ACHN (cell line): ENCODE results near the gene RNF125.
"Not testable (repeated sequence)": the region's sequence is repeated elsewhere in the genome, so short reads cannot be mapped to it uniquely, and the experiment has no call there.

Source experiments
- DNase-seq: peaks from one replicate; pipeline ENCODE4 v3.0.0-alpha.2; 2015
- in situ Hi-C: cut with HindIII; loops from 2 replicates; pipeline ENCODE4 v1.10.0; 2017; ENCODE audit warnings: low sequenced_read_pairs, low pct_ligation_motif_present, low pct_unique_long_range_greater_than_20kb

RNF125 gene

DNA sequence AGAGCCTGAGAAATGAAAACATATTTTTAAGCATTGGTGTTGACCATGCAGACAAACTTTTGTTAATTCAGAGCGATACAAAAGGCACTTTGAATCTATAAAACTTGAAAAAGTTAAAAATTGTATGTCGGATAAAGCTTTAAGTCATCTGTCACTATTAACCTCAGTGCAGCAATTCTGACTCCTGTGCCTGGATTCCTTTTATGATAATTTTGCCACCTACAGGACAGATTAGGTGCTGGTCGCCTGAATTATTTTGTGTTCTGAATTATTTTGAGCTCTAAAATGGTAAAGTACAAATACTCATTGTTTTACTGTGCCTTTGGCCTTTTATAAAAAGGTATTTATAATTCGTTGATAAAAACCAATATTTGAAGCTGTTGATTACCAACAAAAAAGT is 53.7 kb downstream of the RNF125 start:
- peak; percentile 9 for DNase-seq
- in situ Hi-C loops, result no loop called here

DNA sequence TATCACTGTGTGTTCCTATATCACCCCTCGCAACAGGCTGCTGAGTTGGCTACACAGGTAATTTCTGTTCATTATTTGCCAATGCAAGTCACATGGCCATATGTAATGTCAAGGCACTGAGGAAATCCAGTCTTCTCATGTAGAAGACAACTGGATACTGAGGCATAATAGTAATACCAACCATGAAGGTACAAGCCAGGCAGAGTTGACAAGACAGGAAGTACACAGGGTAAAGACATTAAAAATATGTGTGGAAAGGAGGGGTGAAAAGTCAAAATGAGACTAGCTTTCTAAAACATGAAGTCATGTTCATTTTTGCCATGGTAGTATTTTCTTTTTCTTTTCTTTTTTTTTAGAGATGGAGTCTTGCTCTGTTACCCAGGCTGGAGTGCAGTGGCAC is 55.6 kb downstream of the RNF125 start:
- in situ Hi-C loops, result no loop called here
- no peak for DNase-seq

DNA sequence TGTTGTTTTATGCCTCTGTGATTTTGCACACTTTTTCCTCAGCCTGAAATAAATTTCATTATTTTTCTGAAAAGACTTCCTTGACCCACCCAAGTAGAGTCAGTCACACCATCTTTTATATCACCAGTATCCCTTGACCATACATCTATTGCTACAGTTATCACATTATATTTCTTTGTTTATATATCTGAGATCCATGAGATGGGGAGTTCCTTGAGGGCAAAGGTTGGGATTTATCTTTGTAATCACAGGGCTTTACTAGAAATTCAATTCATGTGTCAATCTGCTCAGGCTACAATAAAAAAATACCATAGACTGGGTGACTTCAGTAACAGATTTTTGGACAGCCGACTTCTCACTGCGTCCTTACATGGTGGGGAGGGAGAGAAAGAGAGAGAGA is 60.2 kb downstream of the RNF125 start:
- DNase-seq, result no peak
- in situ Hi-C loops, result no loop called here

DNA sequence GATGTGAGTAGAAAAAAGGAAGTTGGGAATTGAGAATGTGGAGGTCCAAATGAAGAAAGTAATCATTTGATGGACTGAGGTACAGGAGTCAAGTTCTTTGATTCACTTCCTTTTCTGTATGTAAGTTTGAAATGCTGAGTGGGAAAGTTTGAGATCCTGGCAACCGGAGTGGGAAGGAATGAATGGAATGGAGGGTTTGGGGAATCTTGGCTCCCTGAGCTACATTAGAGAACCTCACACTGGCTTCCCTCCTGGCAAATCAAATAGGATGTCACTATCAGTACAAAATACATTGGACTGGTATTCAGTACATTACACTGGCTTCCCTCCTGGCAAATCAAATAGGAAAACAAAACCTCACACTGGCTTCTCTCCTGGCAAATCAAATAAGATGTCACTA is 63.3 kb downstream of the RNF125 start:
- in situ Hi-C loops, result no loop called here
- no peak for DNase-seq

DNA sequence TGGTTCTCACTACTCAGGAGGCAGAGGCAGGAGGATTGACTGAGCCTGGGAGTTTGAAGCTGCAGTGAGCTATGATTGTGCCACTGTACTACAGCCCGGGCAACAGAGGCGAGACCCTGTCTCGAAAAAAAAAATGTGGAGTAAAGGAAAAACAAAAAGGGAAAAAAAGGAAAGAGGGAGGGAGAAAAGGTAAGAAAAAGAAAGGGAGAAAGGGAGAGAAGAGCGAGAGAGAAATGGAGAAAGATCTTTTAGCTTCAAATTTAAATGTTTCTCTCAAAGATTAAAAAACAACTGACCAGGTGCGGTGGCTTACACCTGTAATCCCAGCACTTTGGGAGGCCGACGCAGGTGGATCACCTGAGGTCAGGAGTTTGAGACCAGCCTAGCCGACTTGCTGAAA is 65.2 kb downstream of the RNF125 start:
- DNase-seq, result no peak
- in situ Hi-C loops, result no loop called here

DNA sequence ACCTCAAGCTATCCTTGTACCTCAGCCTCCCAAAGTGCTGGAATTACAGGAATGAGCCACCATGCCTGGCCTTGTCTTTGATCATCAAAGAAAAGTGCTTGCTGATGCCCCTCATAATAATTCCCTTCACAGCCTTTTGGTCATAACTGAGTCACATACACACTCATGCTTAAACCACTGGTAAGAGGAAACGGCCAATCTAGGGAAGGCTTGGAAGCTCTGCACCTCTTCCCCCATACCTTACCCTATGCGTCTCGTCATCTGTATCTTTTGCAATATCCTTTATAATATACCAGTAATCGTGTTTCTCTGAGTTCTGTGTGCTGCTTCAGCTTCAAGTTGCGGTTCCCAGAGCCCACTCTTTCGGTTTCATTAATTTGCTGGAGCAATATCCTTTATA is 68.3 kb downstream of the RNF125 start:
- no peak for DNase-seq
- in situ Hi-C loops, result no loop called here

DNA sequence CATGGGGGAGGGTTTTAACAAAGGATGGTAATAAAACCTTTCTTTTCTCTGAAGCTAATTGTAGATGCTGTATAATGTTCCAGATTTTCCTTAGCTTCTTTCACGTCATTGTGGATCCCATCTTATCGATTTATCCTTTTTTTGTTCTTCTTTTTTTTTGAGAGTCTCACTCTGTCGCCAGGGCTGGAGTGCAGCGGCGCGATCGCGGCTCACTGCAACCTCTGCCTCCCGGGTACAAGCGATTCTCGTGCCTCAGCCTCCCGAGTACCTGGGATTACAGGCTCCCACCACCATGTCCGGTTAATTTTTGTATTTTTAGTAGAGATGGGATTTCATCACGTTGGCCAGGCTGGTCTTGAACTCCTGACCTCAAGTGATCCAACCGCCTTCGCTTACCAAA is 72.2 kb downstream of the RNF125 start:
- DNase-seq, in situ Hi-C loops: not testable (repeated sequence)

- in situ Hi-C loops, result no loop called here
- no peak for DNase-seq
These were observed 72.7 kb downstream of the RNF125 start for GRCh38 chr18:32091325-32091723.

DNA sequence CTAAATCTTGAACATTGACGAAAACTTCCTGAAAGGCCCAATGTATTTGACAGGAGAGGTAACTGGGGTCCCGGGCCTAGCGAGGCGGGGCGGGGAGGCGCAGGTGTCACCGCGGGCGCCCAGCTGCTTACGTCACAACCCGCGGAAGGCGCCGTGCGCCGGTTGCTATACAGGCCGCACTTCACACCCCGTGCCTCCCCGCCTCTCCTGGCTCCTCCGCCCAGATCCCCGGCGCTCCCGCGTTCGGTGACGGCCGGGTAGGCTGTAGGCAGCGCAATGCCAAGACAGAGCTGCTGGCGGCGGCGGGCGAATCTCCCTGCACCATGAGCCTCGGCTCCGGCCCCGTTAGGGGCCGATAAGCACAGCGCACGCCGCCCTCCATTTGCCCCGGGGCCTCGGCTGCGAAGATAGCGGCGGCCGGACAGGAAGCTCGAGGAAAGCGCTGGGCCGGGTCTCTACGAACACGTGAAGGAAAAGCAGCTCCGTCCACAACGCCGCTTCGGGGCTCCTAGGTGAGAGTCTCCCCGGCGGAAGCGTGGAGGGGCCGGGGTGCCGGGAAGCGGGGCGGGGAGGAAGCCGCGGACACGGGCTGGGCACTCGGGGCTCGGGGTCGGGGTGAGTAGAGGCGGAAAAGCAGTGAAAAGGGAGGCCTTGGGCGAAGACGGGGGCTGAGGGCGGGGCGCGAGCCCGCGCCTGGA is 73.2 kb downstream of the RNF125 start, which contains the start of gene RNF138:
Gene RNF138 (plus strand): TSS at position 151 of the 698 bp plus-strand sequence. CDS start 903 bp downstream, outside the sequence.
- DNase-seq, result peak; percentile 83
- in situ Hi-C loops, result no loop called here

DNA sequence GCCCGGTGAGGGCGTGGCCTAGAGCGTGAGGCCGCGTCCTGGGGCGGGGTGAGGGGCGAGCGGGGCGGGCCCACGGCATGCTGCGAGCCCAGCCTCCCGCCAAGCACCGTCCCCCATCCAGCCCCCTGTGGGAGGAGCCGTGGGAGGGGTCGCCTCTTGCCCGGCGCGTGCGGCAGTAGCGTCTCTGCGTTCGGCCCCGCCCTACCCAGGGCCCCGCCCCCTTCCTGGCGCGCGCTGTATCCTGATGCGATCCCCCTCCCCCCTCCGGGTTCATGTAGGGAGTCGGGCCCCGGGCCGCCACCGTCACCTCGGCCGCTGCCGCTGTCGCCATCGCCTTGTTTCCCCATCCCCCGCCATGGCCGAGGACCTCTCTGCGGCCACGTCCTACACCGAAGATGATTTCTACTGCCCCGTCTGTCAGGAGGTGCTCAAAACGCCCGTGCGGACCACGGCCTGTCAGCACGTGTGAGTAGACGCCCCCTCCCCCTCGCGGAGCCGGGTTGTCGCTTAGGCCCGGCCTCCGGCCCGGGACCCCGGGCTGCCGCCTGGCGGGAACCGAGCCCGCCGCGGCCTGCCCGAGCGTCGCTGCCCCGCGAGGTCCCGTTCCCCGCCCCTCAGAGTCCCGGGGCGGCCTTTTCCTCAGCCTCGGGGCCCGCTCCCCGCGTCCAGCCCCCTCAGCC is 73.9 kb downstream of the RNF125 start:
- in situ Hi-C loops, result no loop called here
- DNase-seq, result peak; percentile 92

DNA sequence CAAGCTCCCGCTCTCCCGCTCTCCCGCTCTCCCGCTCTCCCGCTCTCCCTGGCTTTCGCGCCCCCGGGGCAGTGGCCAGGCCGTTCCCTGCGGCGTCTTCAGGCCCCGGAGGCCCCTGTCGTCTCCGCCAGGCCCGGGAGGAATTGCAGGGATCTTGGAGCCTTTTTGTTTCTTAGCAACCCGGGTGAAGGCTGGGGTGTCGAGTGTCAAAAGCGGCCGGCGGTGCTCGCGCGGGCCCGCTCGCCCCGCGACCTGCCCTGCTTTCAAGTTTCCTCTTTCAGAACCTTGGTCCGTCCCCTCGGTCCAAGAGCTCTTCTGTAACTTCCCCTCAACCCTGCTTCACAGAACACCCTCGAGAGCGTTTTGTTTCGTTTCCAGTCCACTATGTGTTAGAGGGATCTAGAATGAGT is 74.5 kb downstream of the RNF125 start:
- DNase-seq, result peak; percentile 46
- in situ Hi-C loops, result no loop called here

DNA sequence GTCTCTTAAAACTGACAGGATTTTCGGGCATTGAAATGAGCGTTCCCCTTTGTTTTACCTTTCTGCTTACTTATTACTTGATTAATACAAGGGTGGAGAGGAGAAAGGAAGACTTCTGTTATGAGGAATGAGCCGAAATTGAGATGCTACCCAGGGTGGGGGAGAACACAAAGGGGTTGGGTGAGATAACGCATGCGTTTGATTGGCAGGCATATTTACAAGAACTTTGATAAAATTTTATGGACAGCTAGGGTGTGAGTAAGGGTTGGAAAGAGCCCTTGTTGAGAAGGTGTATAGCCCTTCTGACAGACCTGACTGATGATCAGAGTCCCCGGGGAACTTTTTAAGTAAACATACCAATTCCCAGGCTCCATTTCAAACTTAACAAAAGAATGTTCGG is 74.9 kb downstream of the RNF125 start:
- DNase-seq, result no peak
- in situ Hi-C loops, result no loop called here

DNA sequence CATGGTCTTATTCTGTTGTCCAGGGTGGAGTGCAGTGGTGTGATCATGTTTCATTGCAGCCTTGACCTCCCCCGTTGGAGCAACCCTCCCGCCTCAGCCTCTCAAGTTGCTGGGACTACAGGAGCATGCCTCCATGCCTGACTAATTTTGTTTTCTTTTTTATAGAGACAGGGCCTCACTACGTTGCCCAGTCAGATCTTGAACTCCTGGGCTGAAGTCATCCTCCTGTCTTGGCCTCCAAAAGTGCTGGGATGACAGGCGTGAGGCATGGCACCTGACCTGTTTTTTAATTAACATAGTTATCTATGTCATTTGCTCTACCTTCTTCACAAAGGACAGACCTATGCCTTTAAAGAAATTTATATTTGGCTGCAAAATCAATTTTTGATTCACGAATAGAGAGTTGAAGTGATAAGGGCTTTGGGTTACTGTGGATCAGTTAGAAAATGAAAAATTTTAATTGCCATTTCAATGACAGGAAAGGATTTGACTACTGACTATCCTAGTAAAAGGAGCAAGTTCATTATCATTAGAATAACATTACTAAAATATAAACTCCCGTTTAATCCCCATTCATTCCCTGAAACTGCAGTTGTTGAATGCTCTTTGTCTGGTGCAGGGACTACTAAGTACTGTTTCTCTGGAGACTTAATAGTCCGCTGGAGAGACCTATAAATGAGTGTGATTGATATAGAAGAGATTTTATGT is 76.7 kb downstream of the RNF125 start:
- in situ Hi-C loops, result no loop called here
- DNase-seq, result no peak

DNA sequence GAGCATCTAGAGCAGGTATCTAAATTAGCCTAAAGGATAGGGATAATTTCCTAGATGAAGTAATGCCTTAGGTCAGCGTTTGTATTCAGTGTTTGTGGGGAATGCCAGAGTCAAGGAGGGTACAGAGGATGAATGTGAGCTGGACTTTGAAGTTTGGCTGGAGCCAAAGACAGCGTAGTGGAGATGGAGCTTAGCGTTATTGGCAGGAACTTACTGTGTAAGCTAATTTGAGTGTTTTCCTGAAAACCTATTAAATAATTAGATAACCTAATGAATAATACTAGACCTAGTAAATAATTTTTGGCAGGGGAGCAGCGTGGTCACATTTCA is 77.2 kb downstream of the RNF125 start:
- in situ Hi-C loops, result no loop called here
- DNase-seq, result no peak

GRCh38 chr18:32096946-32097345 is 78.3 kb downstream of the RNF125 start:
- no peak for DNase-seq
- in situ Hi-C loops, result no loop called here

DNA sequence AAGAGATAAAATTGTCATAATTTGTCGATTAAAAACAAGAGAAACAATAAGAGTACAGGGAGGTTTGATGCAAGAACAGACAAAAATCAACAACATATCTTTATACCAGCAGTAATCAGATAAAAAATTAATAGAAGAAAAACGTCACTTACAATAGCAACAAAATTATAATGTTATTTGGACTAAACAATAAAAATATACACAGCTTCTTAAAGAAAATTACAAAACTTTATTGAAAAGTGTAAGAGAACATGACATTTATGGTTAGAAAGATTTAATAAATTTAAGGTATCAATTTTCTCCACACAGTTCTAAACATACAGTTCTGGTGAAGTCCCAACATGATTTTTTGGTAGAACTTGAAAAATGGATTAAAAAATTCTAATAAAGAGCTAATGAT is 85.9 kb downstream of the RNF125 start:
- in situ Hi-C loops, result no loop called here
- DNase-seq, result no peak

DNA sequence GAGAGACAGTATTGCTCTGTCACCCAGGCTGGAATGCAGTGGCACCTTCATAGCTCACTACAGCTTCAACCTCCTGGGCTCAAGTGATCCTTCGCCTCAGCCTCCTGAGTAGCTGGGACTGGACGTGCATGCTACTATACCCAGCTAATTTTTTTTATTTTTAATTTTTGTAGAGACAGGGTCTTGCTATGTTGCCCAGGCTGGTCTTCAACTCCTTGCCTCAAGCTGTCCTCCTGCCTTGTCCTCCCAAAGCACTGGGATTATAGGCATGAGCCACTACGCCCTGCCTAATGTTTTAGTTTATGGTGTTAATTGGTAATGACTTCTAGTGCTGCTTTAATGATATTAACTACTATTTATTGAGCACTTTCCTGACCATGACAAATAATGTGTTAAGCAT is 91.4 kb downstream of the RNF125 start:
- in situ Hi-C loops, result no loop called here
- DNase-seq, result no peak

DNA sequence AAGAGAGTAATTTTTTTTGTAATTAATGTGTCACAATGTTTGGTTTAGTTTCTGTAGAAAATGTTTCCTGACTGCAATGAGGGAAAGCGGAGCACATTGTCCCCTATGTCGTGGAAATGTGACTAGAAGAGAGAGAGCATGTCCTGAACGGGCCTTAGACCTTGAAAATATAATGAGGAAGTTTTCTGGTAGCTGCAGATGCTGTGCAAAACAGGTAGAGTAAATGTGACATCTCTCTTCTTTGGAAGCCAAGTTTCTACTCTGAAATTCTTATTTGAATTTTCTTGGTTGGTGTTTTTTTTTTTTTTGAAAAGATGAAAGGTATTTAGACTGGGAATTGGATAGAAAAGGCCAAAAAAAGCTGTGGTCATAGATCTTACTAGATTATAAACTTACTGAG is 93.1 kb downstream of the RNF125 start:
- no peak for DNase-seq
- in situ Hi-C loops, result no loop called here

- DNase-seq, result no peak
- in situ Hi-C loops, result no loop called here
These were observed 94.2 kb downstream of the RNF125 start for GRCh38 chr18:32112826-32113225.
